HEK293 (cell line): ENCODE measurements around the gene C5orf15.
A peak's percentile ranks its signal among the peaks of the same experiment; 100 is the strongest.
"Not testable (repeated sequence)": the region's sequence is repeated elsewhere in the genome, so short reads cannot be mapped to it uniquely, and the experiment has no call there.

Experiments used
- CTCF ChIA-PET: fragments of 350-600 bp; formaldehyde crosslinking; extraction: SDS; loops from one replicate; lab custom pipeline; 2021; ENCODE audit warnings: antibody characterized with exemption; lab: Yijun Ruan, JAX
- POLR2A ChIA-PET: fragments of 300-600 bp; formaldehyde crosslinking; extraction: SDS; loops from one replicate; lab custom pipeline; 2020; ENCODE audit warnings: antibody characterized with exemption, inconsistent platforms; lab: Yijun Ruan, JAX
- H3K27ac ChIP-seq: fragments of 200-500 bp; sonication (Bioruptor generic); 2 replicates; pipeline ENCODE4 v1.5.1; 2014; ENCODE audit warnings: low read depth, low read length, control low read depth, inconsistent platforms; ENCODE audit errors: extremely low read depth
- H3K36me3 ChIP-seq, 2 experiments: fragments of 200-500 bp in 1 of 2; sonication (Bioruptor generic) in 1 of 2; 1 replicate in 1 of 2; 2 replicates in 1 of 2; pipeline ENCODE4 v1.5.1; 2014 to 2017; ENCODE audit warnings: inconsistent platforms in 2 of 2, low read length in 2 of 2; ENCODE audit not compliant: control insufficient read depth in 2 of 2, insufficient read depth in 1 of 2
- H3K4me1 ChIP-seq: fragments of 200-500 bp; sonication (Bioruptor generic); 2 replicates; pipeline ENCODE4 v1.5.1; 2014; ENCODE audit warnings: mild to moderate bottlenecking, low read length, inconsistent platforms; ENCODE audit not compliant: control insufficient read depth, insufficient read depth
- H3K4me3 ChIP-seq: 2 replicates; pipeline ENCODE4 v1.5.1; 2011; ENCODE audit warnings: low read depth, mild to moderate bottlenecking, control low read depth, low read length, moderate library complexity
- H3K9me3 ChIP-seq: fragments of 200-500 bp; sonication (Bioruptor generic); 2 replicates; pipeline ENCODE4 v1.5.1; 2014; ENCODE audit warnings: low read depth, low read length, inconsistent platforms; ENCODE audit not compliant: control insufficient read depth, insufficient read depth
- SP2 ChIP-seq: fragments of 450-650 bp; formaldehyde crosslinking; IDR thresholded peaks from 2 replicates; pipeline ENCODE4 v1.5.1; 2016; ENCODE audit warnings: missing biosample characterization, missing genetic modification characterization
- ZFP3 ChIP-seq: fragments of 450-650 bp; formaldehyde crosslinking; IDR thresholded peaks from 2 replicates; pipeline ENCODE4 v1.5.1; 2016; ENCODE audit warnings: low read depth, missing biosample characterization, missing genetic modification characterization
- ZNF169 ChIP-seq: fragments of 450-650 bp; formaldehyde crosslinking; IDR thresholded peaks from 2 replicates; pipeline ENCODE4 v1.5.1; 2016; ENCODE audit warnings: missing biosample characterization, missing genetic modification characterization
- ZNF2 ChIP-seq: fragments of 450-650 bp; formaldehyde crosslinking; IDR thresholded peaks from 2 replicates; pipeline ENCODE4 v1.5.1; 2016; ENCODE audit warnings: missing biosample characterization, missing genetic modification characterization
- ZNF223 ChIP-seq: fragments of 450-650 bp; formaldehyde crosslinking; IDR thresholded peaks from 2 replicates; pipeline ENCODE4 v1.5.1; 2016; ENCODE audit warnings: missing biosample characterization, missing genetic modification characterization
- ZNF274 ChIP-seq, 2 experiments: fragments of 200-500 bp in 1 of 2; fragments of 450-650 bp in 1 of 2; sonication (Bioruptor generic) in 1 of 2; formaldehyde crosslinking in 1 of 2; IDR thresholded peaks; 2 replicates each; pipeline versions ENCODE4 v1.5.1 to v1.6.1; 2014 to 2016; ENCODE audit warnings: borderline replicate concordance in 1 of 2, inconsistent platforms in 1 of 2, low read length in 1 of 2, missing biosample characterization in 1 of 2, missing genetic modification characterization in 1 of 2
- ZNF335 ChIP-seq: fragments of 450-650 bp; formaldehyde crosslinking; conservative IDR thresholded peaks from 2 replicates; pipeline ENCODE4 v1.5.1; 2016; ENCODE audit warnings: missing biosample characterization, missing genetic modification characterization
- ZNF514 ChIP-seq: fragments of 450-650 bp; formaldehyde crosslinking; IDR thresholded peaks from 2 replicates; pipeline ENCODE4 v1.5.1; 2016; ENCODE audit warnings: missing biosample characterization, missing genetic modification characterization
- ZNF544 ChIP-seq: fragments of 450-650 bp; formaldehyde crosslinking; IDR thresholded peaks from 2 replicates; pipeline ENCODE4 v1.5.0; 2017; ENCODE audit warnings: missing biosample characterization, missing genetic modification characterization
- ZNF560 ChIP-seq: fragments of 450-650 bp; formaldehyde crosslinking; IDR thresholded peaks from 2 replicates; pipeline ENCODE4 v1.5.1; 2017; ENCODE audit warnings: missing biosample characterization, missing genetic modification characterization, borderline replicate concordance
- ZNF626 ChIP-seq: fragments of 450-650 bp; sonication (Bioruptor Pico); formaldehyde crosslinking; IDR thresholded peaks from 2 replicates; pipeline ENCODE4 v1.5.1; 2018; ENCODE audit warnings: missing biosample characterization, missing genetic modification characterization, inconsistent platforms
- ZNF792 ChIP-seq: fragments of 450-650 bp; formaldehyde crosslinking; IDR thresholded peaks from 2 replicates; pipeline ENCODE4 v1.5.1; 2016; ENCODE audit warnings: missing biosample characterization, missing genetic modification characterization
- TF ChIP-seq, protein P1 (sequence below): fragments of 450-650 bp; formaldehyde crosslinking; IDR thresholded peaks from 2 replicates; pipeline ENCODE4 v1.5.1; 2016; ENCODE audit warnings: missing biosample characterization, missing genetic modification characterization
- TF ChIP-seq, protein P2 (sequence below): fragments of 450-650 bp; formaldehyde crosslinking; IDR thresholded peaks from 2 replicates; pipeline ENCODE4 v1.5.1; 2016; ENCODE audit warnings: missing biosample characterization, missing genetic modification characterization
- TF ChIP-seq, protein P3 (sequence below): fragments of 450-650 bp; formaldehyde crosslinking; IDR thresholded peaks from 2 replicates; pipeline ENCODE4 v1.5.1; 2016; ENCODE audit warnings: missing biosample characterization, missing genetic modification characterization
- TF ChIP-seq, protein P4 (sequence below): fragments of 450-650 bp; formaldehyde crosslinking; IDR thresholded peaks from 2 replicates; pipeline ENCODE4; 2016; ENCODE audit warnings: missing biosample characterization, missing genetic modification characterization

C5orf15 gene

DNA sequence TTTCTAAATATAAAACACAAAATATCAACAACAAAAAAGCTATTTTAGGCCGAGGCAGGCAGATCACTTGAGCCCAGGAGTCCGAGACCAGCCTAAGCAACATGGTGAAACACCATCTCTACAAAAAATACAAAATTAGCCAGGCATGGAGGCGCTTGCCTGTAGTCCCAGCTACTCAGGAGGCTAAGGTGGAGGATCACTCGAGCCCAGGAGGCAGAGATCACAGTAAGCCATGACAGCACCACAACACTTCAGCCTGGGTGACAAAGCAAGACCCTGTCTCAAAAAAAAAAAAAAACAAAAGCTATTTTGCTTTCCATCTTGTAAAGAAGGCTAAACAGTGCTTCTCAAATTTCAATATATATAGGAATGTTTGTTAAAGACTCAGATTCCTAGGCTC lies 11.3 kb downstream of the C5orf15 start (continued):
- TF ChIP-seq, protein P1, sequence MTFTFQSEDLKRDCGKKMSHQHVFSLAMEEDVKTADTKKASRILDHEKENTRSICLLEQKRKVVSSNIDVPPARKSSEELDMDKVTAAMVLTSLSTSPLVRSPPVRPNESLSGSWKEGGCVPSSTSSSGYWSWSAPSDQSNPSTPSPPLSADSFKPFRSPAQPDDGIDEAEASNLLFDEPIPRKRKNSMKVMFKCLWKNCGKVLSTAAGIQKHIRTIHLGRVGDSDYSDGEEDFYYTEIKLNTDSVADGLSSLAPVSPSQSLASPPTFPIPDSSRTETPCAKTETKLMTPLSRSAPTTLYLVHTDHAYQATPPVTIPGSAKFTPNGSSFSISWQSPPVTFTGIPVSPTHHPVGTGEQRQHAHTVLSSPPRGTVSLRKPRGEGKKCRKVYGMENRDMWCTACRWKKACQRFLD: no peak
- TF ChIP-seq ZNF792 (tag by site-specific recombination): no peak

DNA sequence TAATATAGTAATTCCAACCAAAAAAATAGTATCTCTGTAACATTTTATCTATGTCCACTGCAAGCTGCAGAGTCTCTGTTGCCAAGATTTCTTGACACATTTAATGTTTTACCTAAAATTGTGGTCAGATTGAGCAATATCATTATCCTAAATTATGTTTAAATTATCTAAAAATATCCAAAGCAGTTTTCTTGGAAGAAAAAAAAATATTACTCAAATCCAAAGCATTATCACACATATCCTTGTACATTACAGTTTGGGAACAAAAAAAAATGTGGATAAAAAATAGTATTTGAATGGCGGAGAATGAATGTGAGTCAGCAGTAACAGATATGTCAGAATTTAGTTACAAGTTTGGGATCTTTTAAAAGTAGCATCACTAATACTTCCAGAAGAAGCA lies 12.2 kb downstream of the C5orf15 start:
- H3K27ac ChIP-seq, CTCF ChIA-PET, H3K9me3 ChIP-seq, H3K4me3 ChIP-seq, POLR2A ChIA-PET, H3K4me1 ChIP-seq: not testable (repeated sequence)
- peaks cover 29 to 46% of the 10 kb centered on the region in 2 experiments for H3K36me3 ChIP-seq

DNA sequence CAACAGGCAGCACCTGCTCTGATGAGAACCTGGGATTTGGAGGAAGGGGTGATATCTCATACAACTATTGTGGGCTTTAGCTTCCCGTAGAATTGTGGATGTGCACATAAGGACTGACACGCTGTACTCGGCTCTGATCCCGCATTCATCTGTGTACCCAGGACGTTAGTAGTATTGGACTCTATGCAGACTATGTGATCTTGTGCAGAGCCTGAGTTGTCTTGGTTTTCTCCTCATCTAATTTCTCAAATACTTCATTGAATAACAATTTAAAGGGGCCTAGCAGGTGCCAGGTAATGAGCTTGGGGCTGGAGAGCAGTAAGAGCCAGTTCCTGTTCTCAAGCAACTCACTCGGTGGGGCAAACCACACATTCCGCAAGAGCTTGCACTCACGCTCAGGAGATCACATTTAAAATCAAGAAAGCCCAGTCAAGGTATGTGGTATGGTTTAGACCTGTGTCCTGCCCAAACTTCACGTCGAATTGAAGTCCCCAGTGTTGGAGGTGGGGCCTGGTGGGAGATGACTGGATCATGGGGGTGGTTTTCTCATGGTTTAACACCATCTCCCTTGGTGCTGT lies 14.8 kb downstream of the C5orf15 start:
- Histone ChIP-seq H3K36me3 (peaks cover 22 to 37% of the 10 kb centered on the region in 2 experiments), H3K27ac (no peak overlapping the region), H3K4me1 (no peaks in the 10 kb centered on the region), H3K9me3 (no peaks in the 10 kb centered on the region), H3K4me3 (no peak overlapping the region)
- ChIA-PET CTCF (interaction anchor here (0.6 to 0.8 kb wide), 3 partner anchors 9 to 391 kb away, joined by 3 to 5 read pairs (median 3); no protein-coding TSS in a partner anchor), POLR2A (interaction anchor here (0.6 kb wide), 1 partner anchor 417 kb away, joined by 6 read pairs; no protein-coding TSS in a partner anchor)
- TF ChIP-seq ZNF274 (IDR thresholded peaks at IDR 0.05; ENCODE audit: low read length) (no peak), ZNF274 (tag by site-specific recombination; IDR thresholded peaks at IDR 0.05; ENCODE audit: borderline replicate concordance) (no peak), ZNF2 (no peak), ZNF560 (tag by site-specific recombination) (no peak), ZNF514 (tag by site-specific recombination) (no peak), ZNF169 (tag by site-specific recombination) (no peak)
- TF ChIP-seq, protein P2, sequence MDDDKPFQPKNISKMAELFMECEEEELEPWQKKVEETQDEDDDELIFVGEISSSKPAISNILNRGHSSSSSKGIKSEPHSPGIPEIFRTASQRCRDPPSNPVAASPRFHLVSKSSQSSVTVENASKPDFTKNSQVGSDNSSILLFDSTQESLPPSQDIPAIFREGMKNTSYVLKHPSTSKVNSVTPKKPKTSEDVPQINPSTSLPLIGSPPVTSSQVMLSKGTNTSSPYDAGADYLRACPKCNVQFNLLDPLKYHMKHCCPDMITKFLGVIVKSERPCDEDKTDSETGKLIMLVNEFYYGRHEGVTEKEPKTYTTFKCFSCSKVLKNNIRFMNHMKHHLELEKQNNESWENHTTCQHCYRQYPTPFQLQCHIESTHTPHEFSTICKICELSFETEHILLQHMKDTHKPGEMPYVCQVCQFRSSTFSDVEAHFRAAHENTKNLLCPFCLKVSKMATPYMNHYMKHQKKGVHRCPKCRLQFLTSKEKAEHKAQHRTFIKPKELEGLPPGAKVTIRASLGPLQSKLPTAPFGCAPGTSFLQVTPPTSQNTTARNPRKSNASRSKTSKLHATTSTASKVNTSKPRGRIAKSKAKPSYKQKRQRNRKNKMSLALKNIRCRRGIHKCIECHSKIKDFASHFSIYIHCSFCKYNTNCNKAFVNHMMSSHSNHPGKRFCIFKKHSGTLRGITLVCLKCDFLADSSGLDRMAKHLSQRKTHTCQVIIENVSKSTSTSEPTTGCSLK: no peak
- TF ChIP-seq, protein P3, sequence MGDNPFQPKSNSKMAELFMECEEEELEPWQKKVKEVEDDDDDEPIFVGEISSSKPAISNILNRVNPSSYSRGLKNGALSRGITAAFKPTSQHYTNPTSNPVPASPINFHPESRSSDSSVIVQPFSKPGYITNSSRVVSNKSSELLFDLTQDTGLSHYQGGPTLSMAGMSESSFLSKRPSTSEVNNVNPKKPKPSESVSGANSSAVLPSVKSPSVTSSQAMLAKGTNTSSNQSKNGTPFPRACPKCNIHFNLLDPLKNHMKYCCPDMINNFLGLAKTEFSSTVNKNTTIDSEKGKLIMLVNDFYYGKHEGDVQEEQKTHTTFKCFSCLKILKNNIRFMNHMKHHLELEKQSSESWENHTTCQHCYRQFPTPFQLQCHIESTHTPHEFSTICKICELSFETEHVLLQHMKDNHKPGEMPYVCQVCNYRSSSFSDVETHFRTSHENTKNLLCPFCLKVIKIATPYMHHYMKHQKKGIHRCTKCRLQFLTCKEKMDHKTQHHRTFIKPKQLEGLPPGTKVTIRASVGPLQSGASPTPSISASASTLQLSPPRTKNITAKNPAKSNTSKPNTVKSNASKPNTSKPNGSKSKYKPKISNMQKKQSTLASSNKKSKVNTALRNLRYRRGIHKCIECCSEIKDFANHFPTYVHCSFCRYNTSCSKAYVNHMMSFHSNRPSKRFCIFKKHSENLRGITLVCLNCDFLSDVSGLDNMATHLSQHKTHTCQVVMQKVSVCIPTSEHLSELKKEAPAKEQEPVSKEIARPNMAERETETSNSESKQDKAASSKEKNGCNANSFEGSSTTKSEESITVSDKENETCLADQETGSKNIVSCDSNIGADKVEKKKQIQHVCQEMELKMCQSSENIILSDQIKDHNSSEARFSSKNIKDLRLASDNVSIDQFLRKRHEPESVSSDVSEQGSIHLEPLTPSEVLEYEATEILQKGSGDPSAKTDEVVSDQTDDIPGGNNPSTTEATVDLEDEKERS (tag by site-specific recombination): no peak

DNA sequence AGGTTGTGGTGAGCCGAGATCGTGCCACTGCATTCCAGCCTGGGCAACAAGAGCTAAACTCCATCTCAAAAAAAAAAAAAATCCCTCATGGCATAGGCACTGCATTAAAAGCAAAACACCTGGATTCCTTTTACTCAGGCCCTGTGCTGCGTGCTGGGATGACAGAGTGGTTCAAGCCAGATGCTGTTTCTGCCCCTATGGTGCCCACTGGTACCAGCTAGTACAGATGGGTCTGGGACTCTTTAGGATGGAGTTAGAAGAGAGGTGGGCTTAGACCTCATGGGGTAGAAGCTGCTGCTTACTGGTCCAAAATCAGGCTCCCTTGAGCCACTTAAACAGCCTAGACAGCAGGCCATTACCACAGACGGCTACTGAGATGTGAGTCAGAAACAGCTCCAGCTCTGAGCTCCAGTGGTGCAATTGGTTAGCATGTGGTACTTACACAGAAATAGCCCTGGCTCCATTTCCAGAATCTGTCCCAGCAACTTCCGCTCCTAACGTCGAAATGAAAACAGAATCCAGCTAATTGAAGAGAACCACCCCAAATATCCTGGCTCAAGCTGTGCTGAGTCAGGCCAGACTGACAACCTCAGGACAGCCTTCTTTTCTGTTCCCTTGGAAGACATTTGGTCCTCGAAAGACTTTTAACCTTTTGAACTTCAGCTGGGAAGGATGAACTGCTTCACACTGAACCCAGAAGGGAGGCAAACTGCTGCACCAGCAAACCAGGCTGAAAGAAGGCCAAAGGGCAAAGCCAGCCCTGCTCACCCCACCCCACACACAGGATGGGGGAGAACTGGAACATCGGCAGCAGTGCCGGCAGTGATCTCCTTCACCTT lies 15.5 kb downstream of the C5orf15 start:
- Histone ChIP-seq H3K27ac (no peak overlapping the region), H3K4me1 (no peaks in the 10 kb centered on the region), H3K36me3 (peaks cover 14 to 33% of the 10 kb centered on the region in 2 experiments), H3K9me3 (no peaks in the 10 kb centered on the region), H3K4me3 (no peak overlapping the region)
- ChIA-PET POLR2A (interaction anchor here (0.7 kb wide), 1 partner anchor 703 kb away, joined by 4 read pairs; no protein-coding TSS in a partner anchor), CTCF (interaction anchor here (0.6 to 1.2 kb wide), 3 partner anchors 8 to 44 kb away, joined by 3 to 5 read pairs (median 3); no protein-coding TSS in a partner anchor)
- TF ChIP-seq ZNF223 (tag by site-specific recombination) (no peak), ZNF544 (tag by site-specific recombination) (no peak), ZNF335 (tag by site-specific recombination) (peak; percentile 67), SP2 (no peak), ZFP3 (tag by site-specific recombination) (no peak), ZNF626 (no peak)
- TF ChIP-seq, protein P4, sequence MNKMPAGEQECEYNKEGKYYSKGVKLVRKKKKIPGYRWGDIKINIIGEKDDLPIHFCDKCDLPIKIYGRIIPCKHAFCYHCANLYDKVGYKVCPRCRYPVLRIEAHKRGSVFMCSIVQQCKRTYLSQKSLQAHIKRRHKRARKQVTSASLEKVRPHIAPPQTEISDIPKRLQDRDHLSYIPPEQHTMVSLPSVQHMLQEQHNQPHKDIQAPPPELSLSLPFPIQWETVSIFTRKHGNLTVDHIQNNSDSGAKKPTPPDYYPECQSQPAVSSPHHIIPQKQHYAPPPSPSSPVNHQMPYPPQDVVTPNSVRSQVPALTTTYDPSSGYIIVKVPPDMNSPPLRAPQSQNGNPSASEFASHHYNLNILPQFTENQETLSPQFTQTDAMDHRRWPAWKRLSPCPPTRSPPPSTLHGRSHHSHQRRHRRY (tag by site-specific recombination): no peak
